CD4-positive, alpha-beta T cell treated with Interleukin-4 for 4 hours (primary cell): ENCODE measurements around the gene CCDC174.
"Not testable (repeated sequence)": the region's sequence is repeated elsewhere in the genome, so short reads cannot be mapped to it uniquely, and the experiment has no call there.

Source experiments
- DNase-seq: peaks from one replicate; pipeline ENCODE4 v3.0.0-alpha.2; 2020

Gene CCDC174

DNA sequence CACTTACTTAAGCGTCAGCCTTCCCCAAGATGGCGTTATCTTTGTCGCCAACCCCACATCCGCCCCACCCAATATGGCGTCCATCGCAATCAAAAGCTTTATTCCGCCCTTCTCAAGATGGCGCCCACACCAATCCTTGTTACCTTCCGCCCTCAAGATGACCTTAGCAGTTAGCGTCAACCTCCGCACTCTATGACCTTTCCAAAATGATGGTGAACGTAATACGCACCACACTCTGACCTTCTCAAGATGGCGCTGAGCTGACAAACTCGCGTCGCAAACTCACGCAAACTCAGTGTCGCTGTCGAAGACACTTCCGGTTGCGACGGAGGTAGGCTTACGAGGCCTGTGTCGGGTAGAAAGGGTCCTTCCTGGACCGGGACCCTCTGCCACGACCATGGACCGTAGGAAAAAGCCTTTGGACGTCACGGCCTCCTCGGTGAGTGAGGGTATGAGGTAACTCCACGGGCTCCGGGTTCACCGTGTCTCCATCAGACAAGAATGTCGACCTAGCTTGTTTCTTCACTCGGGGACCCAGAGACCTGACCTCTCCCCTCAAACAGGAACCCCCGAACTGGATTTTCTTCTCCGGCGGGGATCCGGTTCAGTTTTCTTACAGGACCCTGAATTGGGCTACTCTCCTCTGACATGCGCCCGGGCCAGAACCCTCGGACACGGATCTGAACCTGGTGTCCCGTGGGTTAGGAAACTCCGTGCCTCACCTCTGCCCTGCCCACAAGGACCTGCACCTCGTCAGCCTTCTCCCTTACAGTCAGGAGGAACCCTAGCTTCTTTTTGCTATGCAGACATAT, at the start of gene CCDC174:
CCDC174 (plus strand) TSS at position 323 of the 812 bp plus-strand sequence; CDS start at position 398, 75 bp downstream.
- peak; percentile 99 for DNase-seq

DNA sequence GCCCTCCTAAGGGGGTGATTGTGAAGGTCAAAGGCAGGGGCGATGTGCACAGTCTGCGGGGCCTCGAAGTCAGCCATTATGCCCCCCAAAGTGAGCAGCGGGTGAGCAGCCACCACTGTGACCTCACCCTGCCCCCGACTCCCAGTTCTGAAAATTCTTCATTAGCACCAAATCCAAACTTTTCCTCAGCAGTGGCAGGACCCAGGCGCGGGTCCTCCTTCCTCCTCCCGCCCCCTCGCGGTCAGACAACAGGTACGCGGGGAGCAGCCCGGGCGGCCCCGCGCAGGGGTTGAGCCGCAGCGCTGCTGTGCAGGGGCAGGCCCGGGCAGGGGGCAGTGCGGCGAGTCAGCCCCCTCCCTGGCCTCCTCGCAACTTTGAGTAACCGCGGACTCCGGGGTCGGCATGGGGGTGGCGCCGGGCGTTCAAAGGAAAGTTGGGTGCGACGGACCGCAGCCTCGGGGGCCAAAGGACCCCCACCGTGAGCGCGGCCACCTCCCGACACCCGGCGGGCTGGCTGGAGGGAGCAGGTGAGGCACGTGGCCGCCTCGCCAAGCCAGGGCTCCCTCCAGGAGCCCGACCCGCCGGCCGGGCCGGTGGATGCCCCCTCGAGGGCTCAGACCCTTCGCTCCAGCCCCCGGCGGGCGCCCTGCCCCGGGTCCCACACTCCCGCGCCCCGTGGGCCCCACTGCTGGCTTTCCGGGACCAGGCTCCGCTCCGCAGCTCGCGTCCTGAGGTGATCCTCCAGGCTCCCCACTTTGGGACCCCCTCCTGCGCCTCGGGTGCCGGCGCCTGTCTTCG, 49.4 kb upstream of the CCDC174 start:
- DNase-seq = no peak

DNA sequence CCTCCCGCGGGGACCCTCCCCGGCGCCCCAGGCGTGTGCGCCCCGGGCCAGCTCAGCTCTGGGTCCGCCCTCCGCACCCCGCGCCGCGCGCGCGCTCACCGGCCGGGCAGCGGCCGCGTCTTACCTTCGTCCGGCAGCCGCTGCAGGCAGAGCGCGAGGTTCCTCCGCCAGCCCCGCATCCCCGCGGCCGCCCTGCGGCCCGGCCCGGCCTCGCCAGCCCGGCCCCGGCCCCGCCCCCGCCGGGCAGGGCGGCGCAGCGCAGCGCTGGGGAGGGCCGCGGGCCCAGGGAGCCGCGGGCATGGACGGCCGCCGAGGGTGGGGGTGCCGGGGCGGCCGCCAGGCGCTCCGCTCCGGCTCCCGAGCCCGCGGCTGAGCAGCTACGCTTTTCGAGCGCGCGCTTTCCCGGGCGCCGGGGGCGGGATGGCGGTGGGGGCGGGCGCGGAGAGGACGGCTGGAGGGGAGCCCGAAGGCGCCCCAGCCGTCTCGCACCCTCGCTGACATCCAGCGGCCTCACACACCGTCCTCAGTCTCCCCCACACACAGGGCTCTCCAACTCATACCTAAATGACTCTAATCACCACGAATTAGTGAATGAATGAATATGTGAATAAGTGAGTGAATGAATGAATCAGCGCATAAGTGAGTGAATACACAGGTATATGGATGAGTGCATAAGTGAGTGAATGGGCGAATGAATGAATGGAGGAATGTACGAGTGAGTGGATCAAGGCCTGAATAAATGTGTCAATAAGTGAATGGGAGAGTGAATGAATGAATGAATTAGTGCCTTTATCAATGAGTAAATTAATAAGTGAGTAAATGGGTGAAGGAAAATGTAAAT, 48.5 kb upstream of the CCDC174 start:
- DNase-seq = no peak

DNA sequence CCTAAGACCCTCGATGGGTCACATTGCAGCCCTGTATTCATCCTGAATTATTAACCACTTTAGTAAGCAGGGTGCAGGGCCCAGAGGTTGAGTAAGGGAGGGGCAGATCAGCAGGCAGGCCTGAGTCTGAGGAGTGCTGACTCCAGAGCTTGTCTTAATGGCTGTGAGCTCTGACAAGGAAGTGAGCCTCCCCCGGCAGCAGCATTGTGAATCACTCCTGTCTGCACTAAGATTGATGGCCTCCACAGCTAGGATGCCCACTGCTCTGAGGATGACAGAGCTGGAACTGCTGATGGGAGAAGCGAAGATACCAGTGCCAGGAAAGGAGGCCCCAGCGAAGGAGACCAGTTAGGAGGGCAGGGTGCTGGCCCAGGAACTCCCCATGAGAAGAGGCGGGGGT, 46.5 kb upstream of the CCDC174 start:
- no peak for DNase-seq

DNA sequence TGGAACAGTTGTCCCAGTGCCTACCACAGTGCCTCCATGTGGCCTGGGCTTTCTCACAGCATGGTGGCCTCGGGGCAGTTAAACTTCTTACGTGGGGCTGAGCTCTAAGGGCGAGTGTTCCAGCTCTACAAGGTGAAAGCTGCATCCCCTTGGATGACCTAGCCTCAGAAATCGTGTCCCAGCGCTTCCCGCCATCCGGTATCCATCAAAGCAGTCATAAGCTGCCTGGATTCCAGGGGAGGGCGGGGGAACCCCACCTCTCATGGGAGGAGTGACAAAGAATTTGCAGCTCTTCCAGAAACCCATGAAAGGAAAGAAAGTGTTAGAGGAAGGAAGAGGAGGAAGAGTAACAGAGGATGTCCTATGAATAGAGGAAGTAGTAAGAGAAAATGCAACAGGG, 45.8 kb upstream of the CCDC174 start:
- DNase-seq = no peak

DNA sequence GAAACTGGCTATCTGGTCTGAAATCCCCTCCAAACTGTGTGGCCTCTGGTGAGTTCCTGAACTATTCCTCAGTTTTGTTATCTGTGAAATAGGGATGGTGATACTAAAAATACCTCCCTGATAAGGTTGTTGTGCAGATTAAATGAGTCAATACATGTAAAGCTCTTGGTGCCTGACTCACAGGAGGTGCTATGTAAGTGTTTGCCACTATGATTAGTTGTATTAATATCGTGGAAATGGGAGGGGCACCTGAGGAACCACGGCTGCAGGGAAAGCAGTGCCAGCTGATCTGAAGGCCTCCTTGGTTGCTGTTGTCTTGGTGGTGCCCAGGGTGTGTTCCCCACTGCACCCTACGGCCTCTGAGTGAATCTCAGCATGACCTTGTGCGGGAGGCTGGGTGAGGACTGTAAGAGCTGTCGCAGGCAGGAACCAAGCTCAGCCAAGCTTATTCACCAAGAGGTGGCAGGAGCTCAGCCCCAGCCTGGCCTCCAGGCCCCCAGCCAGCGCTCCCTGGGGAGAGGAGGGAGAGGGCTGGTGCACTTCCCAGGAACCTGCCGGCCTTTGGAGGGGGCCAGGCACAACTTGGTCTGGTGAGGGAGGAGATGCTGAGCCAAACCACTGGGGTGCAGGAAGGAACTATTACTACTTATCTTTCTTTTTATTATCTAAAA, 44.8 kb upstream of the CCDC174 start:
- DNase-seq = no peak

DNA sequence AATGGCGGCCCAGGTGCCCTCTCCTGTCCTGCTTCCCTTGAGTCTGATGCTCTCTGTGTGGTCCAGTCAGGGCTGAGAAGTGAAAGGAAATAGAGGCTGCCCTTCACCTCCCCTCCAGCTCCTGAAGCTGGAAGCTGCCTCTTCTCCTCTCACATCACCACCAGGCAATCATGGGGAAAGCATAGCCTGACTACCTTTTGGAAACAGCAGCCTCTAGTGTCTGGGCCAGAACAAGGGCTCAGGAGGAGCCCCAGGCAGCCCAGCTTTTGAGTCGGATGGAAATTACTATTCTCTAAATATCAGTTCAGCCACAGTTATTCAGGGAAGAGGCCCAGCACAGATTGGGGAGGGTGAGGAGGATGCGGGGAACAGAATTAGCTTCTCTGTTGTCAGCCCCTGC, 43.3 kb upstream of the CCDC174 start:
- no peak for DNase-seq

DNA sequence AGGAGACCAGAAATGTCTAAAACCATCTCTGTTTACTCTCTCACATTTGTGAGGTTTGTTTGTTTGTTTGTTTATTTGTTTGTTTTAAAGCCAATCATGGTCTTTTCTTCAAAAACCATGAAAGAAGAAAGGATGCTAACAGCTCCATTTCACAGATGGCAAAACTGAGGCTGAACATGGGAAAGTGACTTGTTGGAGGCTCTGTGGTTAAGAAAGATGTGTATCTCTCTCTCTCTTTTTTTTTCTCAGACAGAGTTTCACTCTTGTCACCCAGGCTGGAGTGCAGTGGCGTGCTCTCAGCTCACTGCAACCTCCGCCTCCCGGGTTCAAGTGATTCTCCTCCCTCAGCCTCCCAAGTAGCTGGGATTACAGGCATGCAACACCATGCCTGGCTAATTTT, 42.5 kb upstream of the CCDC174 start:
- DNase-seq = not testable (repeated sequence)

DNA sequence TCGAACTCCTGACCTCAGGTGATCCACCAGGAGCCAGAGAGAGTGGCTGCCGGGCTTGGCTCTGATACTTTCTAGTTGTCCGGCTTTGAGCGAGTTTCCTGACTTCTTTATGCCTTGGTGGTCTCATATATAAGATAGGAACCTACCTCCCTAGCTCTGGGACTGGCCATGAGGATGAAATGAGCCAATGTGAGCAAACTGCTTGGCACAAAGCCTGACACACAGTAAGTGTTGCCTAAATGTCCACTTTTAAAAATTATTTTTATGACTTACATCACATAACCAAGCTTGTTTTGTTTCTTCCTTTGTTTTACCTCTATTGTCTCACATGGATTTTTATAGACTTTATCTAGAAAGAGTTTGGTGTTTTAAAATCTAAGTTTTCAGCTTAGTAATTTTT, 42.1 kb upstream of the CCDC174 start:
- no peak for DNase-seq

DNA sequence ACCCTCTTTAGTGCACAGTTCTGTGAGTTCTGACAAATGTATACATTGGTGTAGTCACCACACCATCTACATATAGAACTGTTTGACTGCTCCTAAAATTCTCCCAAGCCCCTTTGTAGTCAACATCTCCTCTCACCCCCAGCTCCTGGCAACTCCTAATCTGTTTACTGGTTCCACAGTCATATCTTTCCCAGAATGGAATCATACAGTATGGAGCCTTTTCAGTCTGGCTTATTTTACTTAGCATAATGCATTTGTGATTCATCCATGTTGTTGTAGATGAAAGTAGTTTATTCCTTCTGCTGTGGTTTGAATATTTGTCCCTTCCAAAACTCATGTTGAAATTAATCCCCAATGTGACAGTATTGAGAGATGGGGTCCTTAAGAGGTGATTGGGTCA, 41.6 kb upstream of the CCDC174 start:
- DNase-seq = no peak

DNA sequence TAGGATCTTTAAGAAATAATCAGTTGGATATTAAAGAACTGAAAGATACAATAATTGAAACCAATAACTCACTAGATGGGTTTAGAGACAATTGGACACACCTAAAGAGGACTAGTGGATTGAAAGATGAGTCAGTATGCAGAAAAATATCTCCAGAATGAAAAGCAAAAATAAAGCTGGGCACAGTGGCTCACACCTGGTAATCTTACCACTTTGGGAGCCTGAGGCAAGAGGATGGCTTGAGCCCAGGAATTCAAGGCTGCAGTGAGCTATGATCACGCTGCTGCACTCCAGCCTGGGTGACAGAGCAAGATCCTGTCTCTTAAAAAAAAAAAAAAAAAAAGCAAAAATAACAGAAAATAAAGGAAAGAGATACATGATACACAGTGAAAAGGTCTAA, 37.4 kb upstream of the CCDC174 start:
- no peak for DNase-seq

DNA sequence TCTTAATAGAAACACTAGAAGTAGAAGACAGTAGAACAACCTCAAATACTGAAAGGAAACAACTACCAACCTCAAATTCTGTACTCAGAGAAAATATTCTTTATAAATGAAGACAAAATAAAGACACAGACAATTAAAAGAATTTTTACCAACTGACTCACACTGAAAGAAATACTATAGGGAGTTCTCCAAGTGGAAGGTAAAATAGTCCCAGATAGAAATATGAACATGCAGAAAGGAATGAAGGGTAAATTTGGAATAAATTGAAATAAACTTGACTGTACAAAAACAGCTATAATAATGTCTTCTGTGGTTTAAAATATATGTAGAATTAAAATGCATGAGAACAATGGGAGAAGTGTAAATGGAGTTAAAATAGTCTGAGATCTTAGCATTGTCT, 36.7 kb upstream of the CCDC174 start:
- no peak for DNase-seq

DNA sequence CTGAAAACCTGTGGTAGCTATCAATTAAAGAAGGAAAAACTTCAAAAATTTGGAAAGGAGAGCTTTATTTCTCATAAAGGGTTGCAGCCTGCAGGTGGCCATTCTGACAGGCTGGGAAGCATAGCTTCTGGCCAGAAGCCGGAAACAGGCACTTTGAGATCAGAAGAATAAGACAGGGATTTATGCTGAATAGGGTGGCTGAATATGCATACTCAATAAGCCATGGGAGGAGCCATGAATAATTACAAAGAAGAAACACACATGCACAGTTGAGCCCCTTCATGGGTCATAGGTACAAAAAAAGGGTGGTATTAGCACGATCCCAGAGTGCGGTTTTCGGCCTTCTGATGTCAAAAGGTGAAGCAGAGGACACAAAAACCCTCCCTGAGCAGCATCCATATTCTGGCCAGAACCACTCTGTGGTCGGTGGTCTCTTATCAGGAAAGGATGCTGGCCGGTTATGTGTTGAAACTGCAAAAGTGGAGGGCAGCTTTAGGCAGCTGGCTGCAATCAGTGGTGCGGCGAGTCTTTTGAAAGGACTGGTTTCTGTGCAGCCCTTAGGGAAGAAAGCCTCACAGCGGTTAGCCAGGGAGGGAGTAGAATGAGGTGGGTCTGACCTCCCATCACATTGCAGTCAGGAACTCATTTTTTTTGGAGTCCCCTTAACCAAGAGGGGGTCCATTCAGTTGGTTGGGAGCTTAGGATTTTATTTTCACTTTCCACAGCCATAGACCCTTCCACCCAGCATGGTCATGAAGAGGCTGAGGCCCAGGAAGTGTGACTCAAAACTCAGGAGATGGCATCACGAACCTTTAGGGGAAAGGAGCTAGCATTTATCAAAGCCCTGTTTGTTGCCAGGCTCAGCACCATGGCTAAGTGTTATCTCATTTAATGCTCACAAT, 34.7 kb upstream of the CCDC174 start:
- DNase-seq = no peak

DNA sequence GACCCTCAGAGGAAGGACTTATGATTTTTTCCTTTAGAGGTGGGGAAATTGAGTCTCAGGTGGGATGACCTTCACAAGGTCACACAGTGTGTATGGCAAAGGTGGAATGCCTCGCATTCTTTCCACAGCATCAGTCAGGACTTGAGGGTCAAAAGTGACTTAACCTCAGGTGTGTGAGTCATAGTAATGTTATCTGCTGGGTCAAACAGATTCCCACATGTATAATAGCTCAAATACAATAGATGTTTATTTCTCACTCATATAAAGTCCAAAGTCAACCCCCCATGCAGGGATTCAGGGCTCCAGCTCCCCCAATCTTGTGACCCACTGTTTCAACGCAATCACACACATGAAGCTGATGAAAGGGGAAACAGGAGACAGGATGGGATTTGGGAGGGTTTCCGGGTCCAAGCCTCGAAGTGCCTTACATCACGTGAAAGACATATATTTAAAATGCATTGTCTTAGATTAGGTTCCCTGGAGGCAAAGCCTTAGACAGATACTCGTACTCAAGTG, 34.0 kb upstream of the CCDC174 start:
- no peak for DNase-seq

DNA sequence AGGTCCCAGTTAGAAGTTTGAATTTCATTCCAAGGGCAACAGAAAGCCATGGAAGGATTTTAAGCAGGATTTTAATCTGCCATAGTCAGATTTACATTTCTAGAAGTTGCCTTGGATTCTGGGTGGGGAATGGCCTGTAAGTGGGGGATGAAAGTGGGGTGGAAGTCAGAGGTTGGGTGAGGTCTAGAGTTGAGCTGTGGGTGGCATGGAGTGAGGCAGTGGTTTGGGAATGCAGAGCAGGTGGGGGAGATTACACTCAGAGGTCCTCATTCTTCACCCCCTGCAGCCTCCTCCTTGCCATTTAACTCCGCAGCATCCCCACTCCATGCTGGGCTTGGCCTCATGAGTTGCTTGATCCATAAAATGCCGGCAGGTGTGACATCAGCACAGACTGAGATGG, 32.0 kb upstream of the CCDC174 start:
- DNase-seq = no peak

DNA sequence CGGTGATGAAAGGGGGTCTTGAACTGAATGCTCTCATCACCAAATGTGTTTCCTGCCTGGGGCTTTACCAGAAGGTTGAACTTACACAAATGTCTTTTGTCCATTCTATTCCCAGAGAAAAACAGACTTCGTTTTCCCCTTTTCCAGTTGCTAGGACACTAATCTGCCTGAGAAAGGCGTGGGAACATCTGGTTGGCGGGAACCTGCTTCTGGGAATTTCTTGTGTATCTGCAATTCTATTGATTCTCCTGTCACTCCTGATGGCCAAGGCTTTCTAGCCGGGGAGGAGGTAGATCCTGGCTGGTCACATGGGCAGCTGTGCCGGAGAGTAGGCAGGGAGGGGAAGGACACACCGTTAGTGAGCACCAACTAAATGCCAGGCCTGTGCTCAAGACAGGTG, 31.1 kb upstream of the CCDC174 start:
- no peak for DNase-seq

DNA sequence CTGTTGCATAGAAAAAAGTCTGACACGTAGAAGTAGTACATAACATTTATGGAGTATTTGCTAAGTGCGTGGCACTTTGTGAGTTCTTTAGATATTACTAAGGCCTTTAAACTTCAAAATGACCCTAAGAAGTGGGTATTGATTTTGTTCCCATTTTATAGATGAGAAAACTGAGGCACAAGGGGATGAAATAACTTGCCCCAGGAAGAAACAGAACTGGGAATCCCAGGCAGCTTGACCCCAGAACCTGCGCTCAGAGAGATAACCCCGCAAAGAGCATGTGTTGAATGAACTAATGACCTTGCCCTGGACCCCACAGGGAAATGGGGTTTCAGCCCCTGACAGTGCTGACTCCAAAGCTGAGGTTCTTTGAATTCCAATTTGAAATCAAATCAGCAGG, 30.5 kb upstream of the CCDC174 start:
- DNase-seq = no peak

DNA sequence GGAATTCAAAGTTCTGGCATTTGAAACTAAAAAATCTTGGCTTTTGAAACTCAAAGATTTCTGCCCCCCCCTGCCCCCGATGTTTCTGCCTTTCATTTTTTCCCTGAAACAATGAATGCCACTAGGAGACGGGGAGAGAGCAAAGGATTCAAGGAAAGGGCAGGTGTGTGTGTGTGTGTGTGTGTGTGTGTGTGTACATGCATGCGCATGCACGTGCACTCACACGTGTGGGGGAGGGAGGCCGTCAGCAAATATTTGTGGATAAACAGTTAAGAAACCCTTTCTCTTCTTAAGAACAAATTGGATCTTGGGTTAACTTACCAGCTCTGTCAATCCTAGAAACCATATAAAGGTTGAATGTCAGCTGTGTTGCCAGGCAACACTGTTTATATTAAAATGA, 29.2 kb upstream of the CCDC174 start:
- no peak for DNase-seq

DNA sequence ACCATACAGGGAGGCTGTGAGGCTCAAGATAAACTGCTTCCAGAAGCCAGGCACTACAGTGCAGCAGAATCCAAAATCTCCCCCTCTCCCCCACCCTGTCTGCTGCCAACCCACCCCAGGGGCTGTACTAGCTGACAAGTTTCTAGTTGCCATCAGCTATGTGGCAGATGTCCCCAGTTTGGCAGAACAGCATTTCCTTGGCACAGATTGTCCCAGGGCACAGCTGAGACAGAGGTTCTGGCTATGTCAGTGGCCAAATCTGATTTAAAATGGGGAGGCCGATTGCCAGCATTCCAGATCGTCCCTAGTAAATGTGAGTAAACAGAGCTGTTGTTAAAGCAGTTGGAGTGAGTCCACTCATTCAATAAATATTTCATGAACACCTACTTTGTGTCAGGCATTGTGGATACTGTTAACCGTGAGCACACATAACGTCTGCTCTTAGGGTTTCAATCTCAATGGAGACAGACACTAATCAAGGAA, 28.0 kb upstream of the CCDC174 start:
- DNase-seq = no peak

DNA sequence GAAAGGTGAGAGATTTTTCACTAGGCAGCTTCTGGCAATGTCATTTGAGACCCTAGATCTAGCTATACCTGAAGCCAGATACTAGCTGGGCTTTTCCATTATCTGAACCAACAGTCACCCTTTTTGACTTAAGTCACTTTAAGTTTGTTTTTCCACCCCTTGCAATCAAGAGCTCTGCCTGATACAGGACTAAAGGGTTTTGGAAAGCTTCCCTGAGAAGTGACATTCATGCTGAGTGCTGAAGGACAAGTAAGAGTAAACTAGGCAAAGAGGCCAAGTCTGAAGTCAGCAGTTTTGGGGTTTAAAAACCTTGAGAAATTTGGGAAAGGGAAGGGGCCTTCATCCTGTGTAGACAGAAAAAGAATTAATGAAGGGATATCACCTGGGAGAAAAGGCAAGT, 27.1 kb upstream of the CCDC174 start:
- no peak for DNase-seq

DNA sequence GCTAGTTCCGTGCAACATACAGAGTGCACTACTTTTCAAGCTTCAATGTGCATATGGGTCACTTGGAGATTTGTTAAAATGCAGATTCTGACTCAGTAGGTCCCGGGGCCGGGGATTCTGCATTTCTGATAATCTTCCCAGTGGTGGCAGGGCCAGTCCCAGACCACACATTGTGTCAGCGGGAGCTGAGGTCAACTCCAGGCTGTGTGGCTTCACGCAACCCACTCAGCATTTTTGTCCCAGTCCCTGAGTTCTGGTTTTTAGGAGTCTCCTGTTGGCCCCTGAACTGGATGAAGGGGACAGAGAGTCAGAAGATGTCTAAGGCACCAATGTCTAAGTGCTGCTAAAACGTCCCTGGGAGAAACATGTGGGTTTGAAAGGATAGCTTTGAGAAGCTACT, 26.1 kb upstream of the CCDC174 start:
- no peak for DNase-seq
